Measurements from ENCODE around the gene BPIFB3. TPM values are rescaled to one million over a fixed set of nuclear protein-coding genes. Genes with fewer than 3 reads are reported as not detected.

Gene BPIFB3
- total RNA-seq, 1 experiment from 2014 or later: not detected

- ChIA-PET CTCF (no interaction called here), POLR2A (no interaction called here)
- H3K9me3 ChIP-seq (ENCODE audit: control insufficient read depth, insufficient read depth, low read depth, low read length): no peaks in the 10 kb centered on the region
- H3K4me3 ChIP-seq (ENCODE audit: low read depth in 2 of 2, low read length in 2 of 2): no peak overlapping the region
- H3K4me1 ChIP-seq (ENCODE audit: control insufficient read depth, insufficient read depth, low read length): no peaks in the 10 kb centered on the region
- ATAC-seq (no peak), DNase-seq (ENCODE audit: low read depth, low spot score) (no peak)
- H3K27me3 ChIP-seq (ENCODE audit: control insufficient read depth, insufficient read depth, low read length): no peaks in the 10 kb centered on the region
- in situ Hi-C loops (cut with HindIII; ENCODE audit: low pct_unique_long_range_greater_than_20kb, low sequenced_read_pairs): no loop called here
- TF ChIP-seq REST (IDR thresholded peaks at IDR 0.05; ENCODE audit: insufficient read depth in 1 of 2, low read depth in 2 of 2, low read length in 1 of 2) (no peak), CTCF (IDR thresholded peaks at IDR 0.05) (no peak), POLR2AphosphoS5 (IDR thresholded peaks at IDR 0.05; ENCODE audit: low read depth, low read length) (no peak), SIN3A (IDR thresholded peaks at IDR 0.05; ENCODE audit: borderline replicate concordance, insufficient read depth, low read depth, low read length) (no peak), TCF7L2 (IDR thresholded peaks at IDR 0.05; ENCODE audit: low read depth, low read length) (no peak)
- H3K36me3 ChIP-seq (ENCODE audit: control insufficient read depth, insufficient read depth, low read length): no peaks in the 10 kb centered on the region
- BruUV-seq (replicated peaks): no TSS peak
- intact Hi-C loops (cut with micrococcal nuclease; ENCODE audit: unreplicated experiment): no loop called here
- H3K27ac ChIP-seq (ENCODE audit: low read length): no peak overlapping the region
These were observed 16.0 kb downstream of the BPIFB3 start for GRCh38 chr20:33069673-33070072.

GRCh38 chr20:33070111-33071053 lies 16.7 kb downstream of the BPIFB3 start:
- H3K36me3 ChIP-seq (ENCODE audit: control insufficient read depth, insufficient read depth, low read length): no peaks in the 10 kb centered on the region
- no peaks in the 10 kb centered on the region for H3K4me1 ChIP-seq (ENCODE audit: control insufficient read depth, insufficient read depth, low read length)
- TF ChIP-seq SIN3A (IDR thresholded peaks at IDR 0.05; ENCODE audit: borderline replicate concordance, insufficient read depth, low read depth, low read length) (no peak), POLR2AphosphoS5 (IDR thresholded peaks at IDR 0.05; ENCODE audit: low read depth, low read length) (no peak), TCF7L2 (IDR thresholded peaks at IDR 0.05; ENCODE audit: low read depth, low read length) (no peak), REST (IDR thresholded peaks at IDR 0.05; ENCODE audit: insufficient read depth in 1 of 2, low read depth in 2 of 2, low read length in 1 of 2) (no peak), CTCF (IDR thresholded peaks at IDR 0.05) (no peak)
- ChIA-PET CTCF (no interaction called here), POLR2A (no interaction called here)
- DNase-seq (ENCODE audit: low read depth, low spot score): no peak
- no TSS peak for BruUV-seq (replicated peaks)
- intact Hi-C loops (cut with micrococcal nuclease; ENCODE audit: unreplicated experiment) (no loop called here), in situ Hi-C loops (cut with HindIII; ENCODE audit: low pct_unique_long_range_greater_than_20kb, low sequenced_read_pairs) (no loop called here)
- no peaks in the 10 kb centered on the region for H3K27me3 ChIP-seq (ENCODE audit: control insufficient read depth, insufficient read depth, low read length)
- 0 out of 2 replicates have a peak, but pooled peaks have one; percentile 49 for ATAC-seq
- no peak overlapping the region for H3K4me3 ChIP-seq (ENCODE audit: low read depth in 2 of 2, low read length in 2 of 2)
- no peak overlapping the region for H3K27ac ChIP-seq (ENCODE audit: low read length)
- H3K9me3 ChIP-seq (ENCODE audit: control insufficient read depth, insufficient read depth, low read depth, low read length): no peaks in the 10 kb centered on the region

Measured in Panc1 (cell line).